Measurements from ENCODE around the gene BBX. TPM values are rescaled to one million over a fixed set of nuclear protein-coding genes. Genes with fewer than 3 reads are reported as not detected.

Gene BBX
- total RNA-seq, 1 experiment from 2014 or later: 73.2 TPM

DNA sequence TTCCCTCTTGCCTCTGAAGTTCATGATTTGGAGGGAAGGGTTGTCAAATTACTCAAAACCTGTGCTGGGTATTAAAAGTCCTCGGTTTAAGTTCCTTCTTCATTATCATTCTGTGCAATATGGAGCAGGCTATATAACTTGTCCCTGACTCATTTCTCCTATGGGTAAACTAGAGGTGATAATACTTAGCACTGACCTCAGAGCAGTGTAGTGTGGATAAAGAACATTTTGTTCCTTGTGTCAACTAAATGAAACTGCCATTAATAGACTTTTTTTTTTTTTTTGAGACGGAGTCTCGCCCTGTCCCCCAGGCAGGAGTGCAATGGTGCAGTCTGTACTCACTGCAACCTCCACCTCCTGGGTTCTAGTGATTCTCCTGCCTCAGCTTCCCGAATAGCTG lies 2.2 kb upstream of the BBX start:
- POLR2A ChIA-PET: interaction anchor here (2.2 kb wide), 1 partner anchor 284 kb away, joined by 6 read pairs; no protein-coding TSS in a partner anchor
- Mint-ChIP-seq H3K9me3 (ENCODE audit: unreplicated experiment) (no peaks in the 10 kb centered on the region), H3K4me3 (ENCODE audit: unreplicated experiment) (no peak overlapping the region), H3K27me3 (ENCODE audit: insufficient read depth, unreplicated experiment) (no peaks in the 10 kb centered on the region), H3K4me1 (ENCODE audit: insufficient read depth, unreplicated experiment) (peaks cover 8% of the 10 kb centered on the region), H3K36me3 (ENCODE audit: insufficient read depth, unreplicated experiment) (peaks cover 6% of the 10 kb centered on the region), H3K27ac (ENCODE audit: low read depth, unreplicated experiment) (no peak overlapping the region)
- DNase-seq (ENCODE audit: unreplicated experiment): no peak
- intact Hi-C loops (cut with micrococcal nuclease): loop anchor here (5.0 to 10.0 kb wide), 2 partner anchors 248 to 316 kb away; no protein-coding TSS in a partner anchor
- CTCF ChIA-PET: interaction anchor here (1.1 kb wide), 1 partner anchor 91 kb away, joined by 3 read pairs; no protein-coding TSS in a partner anchor
- BruUV-seq (replicated peaks): no TSS peak
- TF ChIP-seq, protein P1, sequence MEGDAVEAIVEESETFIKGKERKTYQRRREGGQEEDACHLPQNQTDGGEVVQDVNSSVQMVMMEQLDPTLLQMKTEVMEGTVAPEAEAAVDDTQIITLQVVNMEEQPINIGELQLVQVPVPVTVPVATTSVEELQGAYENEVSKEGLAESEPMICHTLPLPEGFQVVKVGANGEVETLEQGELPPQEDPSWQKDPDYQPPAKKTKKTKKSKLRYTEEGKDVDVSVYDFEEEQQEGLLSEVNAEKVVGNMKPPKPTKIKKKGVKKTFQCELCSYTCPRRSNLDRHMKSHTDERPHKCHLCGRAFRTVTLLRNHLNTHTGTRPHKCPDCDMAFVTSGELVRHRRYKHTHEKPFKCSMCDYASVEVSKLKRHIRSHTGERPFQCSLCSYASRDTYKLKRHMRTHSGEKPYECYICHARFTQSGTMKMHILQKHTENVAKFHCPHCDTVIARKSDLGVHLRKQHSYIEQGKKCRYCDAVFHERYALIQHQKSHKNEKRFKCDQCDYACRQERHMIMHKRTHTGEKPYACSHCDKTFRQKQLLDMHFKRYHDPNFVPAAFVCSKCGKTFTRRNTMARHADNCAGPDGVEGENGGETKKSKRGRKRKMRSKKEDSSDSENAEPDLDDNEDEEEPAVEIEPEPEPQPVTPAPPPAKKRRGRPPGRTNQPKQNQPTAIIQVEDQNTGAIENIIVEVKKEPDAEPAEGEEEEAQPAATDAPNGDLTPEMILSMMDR (IDR thresholded peaks at IDR 0.05; ENCODE audit: unreplicated experiment): no peak

DNA sequence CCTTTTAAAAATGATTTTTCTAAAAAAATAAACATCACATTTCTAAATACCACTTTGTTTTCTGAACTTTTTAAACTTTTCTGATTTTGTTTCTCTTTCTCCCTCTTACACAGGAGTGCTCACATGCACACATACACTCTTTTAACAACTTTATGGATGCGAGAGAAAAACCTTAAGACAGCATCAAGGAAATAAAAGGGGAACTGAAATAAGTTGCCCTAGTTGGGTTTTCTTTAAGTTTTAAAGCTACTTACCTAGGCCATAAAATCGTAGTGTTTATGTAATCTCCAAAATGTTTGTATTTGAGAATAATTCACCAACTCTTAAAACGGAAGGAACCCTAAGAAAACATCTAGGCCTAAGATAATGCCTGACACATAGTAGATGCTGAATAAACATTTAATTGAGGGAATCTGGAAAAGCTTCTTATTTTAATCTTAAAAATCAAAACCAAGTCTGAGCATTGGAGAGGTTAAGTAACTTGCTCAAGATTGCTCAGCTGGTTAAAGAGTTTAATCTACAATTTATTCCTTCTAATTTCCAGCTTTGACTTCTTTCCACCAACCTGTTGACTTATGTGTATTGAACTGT lies 1.2 kb upstream of the BBX start:
- intact Hi-C loops (cut with micrococcal nuclease): loop anchor here (5.0 to 10.0 kb wide), 2 partner anchors 249 to 317 kb away; no protein-coding TSS in a partner anchor
- H3K27ac Mint-ChIP-seq (ENCODE audit: low read depth, unreplicated experiment): peak overlapping the region; percentile 93
- peaks cover 10% of the 10 kb centered on the region for H3K36me3 Mint-ChIP-seq (ENCODE audit: insufficient read depth, unreplicated experiment)
- POLR2A ChIA-PET: interaction anchor here (0.5 to 2.2 kb wide), 8 partner anchors 10 to 370 kb away, joined by 3 to 6 read pairs (median 4); no protein-coding TSS in a partner anchor
- peaks cover 8% of the 10 kb centered on the region for H3K4me1 Mint-ChIP-seq (ENCODE audit: insufficient read depth, unreplicated experiment)
- DNase-seq (ENCODE audit: unreplicated experiment): no peak
- H3K27me3 Mint-ChIP-seq (ENCODE audit: insufficient read depth, unreplicated experiment): no peaks in the 10 kb centered on the region
- H3K9me3 Mint-ChIP-seq (ENCODE audit: unreplicated experiment): no peaks in the 10 kb centered on the region
- TF ChIP-seq, protein P1 (IDR thresholded peaks at IDR 0.05; ENCODE audit: unreplicated experiment): no peak
- BruUV-seq (replicated peaks): no TSS peak
- CTCF ChIA-PET: interaction anchor here (0.6 to 1.1 kb wide), 4 partner anchors 54 to 285 kb away, joined by 3 read pairs; no protein-coding TSS in a partner anchor
- H3K4me3 Mint-ChIP-seq (ENCODE audit: unreplicated experiment): no peak overlapping the region

- POLR2A ChIA-PET: interaction anchor here (1.0 to 1.5 kb wide), 4 partner anchors 16 to 282 kb away, joined by 5 to 6 read pairs (median 5); no protein-coding TSS in a partner anchor
- no peaks in the 10 kb centered on the region for H3K9me3 Mint-ChIP-seq (ENCODE audit: unreplicated experiment)
- peaks cover 14% of the 10 kb centered on the region for H3K4me1 Mint-ChIP-seq (ENCODE audit: insufficient read depth, unreplicated experiment)
- DNase-seq (ENCODE audit: unreplicated experiment): no peak
- CTCF ChIA-PET: no interaction called here
- no TSS peak for BruUV-seq (replicated peaks)
- no peaks in the 10 kb centered on the region for H3K27me3 Mint-ChIP-seq (ENCODE audit: insufficient read depth, unreplicated experiment)
- intact Hi-C loops (cut with micrococcal nuclease): loop anchor here (1.0 to 10.0 kb wide), 4 partner anchors 92 to 318 kb away; no protein-coding TSS in a partner anchor
- peaks cover 16% of the 10 kb centered on the region for H3K36me3 Mint-ChIP-seq (ENCODE audit: insufficient read depth, unreplicated experiment)
- peak overlapping the region; percentile 85 for H3K4me3 Mint-ChIP-seq (ENCODE audit: unreplicated experiment)
- TF ChIP-seq, protein P1 (IDR thresholded peaks at IDR 0.05; ENCODE audit: unreplicated experiment): no peak
- peak overlapping the region; percentile 93 for H3K27ac Mint-ChIP-seq (ENCODE audit: low read depth, unreplicated experiment)
These were observed 452 bp downstream of the BBX start for GRCh38 chr3:107523289-107523538.

- no TSS peak for BruUV-seq (replicated peaks)
- H3K36me3 Mint-ChIP-seq (ENCODE audit: insufficient read depth, unreplicated experiment): peaks cover 16% of the 10 kb centered on the region
- H3K4me1 Mint-ChIP-seq (ENCODE audit: insufficient read depth, unreplicated experiment): peaks cover 14% of the 10 kb centered on the region
- DNase-seq (ENCODE audit: unreplicated experiment): peak; percentile 60
- H3K27me3 Mint-ChIP-seq (ENCODE audit: insufficient read depth, unreplicated experiment): no peaks in the 10 kb centered on the region
- intact Hi-C loops (cut with micrococcal nuclease): loop anchor here (1.0 to 10.0 kb wide), 5 partner anchors 92 to 319 kb away; no protein-coding TSS in a partner anchor
- ChIA-PET CTCF (interaction anchor here (0.6 to 1.0 kb wide), 6 partner anchors 95 to 288 kb away, joined by 3 to 4 read pairs (median 3); no protein-coding TSS in a partner anchor), POLR2A (interaction anchor here (0.6 to 1.6 kb wide), 27 partner anchors 8 to 319 kb away, joined by 3 to 24 read pairs (median 4); no protein-coding TSS in a partner anchor)
- H3K27ac Mint-ChIP-seq (ENCODE audit: low read depth, unreplicated experiment): peak overlapping the region; percentile 93
- TF ChIP-seq, protein P1 (IDR thresholded peaks at IDR 0.05; ENCODE audit: unreplicated experiment): no peak
- no peaks in the 10 kb centered on the region for H3K9me3 Mint-ChIP-seq (ENCODE audit: unreplicated experiment)
- H3K4me3 Mint-ChIP-seq (ENCODE audit: unreplicated experiment): peak overlapping the region; percentile 85
These were observed 970 bp downstream of the BBX start for GRCh38 chr3:107523539-107524325.
